CD4-positive, alpha-beta T cell treated with Interleukin-15 for 4 hours (primary cell): ENCODE results near the gene ACSF3.

Experiments used
- DNase-seq: peaks from one replicate; pipeline ENCODE4 v3.0.0-alpha.2; 2020; ENCODE audit warnings: low spot score

Gene ACSF3

GRCh38 chr16:89201439-89202377 lies 108.1 kb downstream of the ACSF3 start:
- peak; percentile 78 for DNase-seq

GRCh38 chr16:89202422-89203215 lies 109.0 kb downstream of the ACSF3 start:
- DNase-seq = no peak
